ENCODE measurements around the gene TFF1.

GRCh38 chr21:42344631-42345030, 21.7 kb downstream of the TFF1 start:
- TF ChIP-seq SIN3A (IDR thresholded peaks at IDR 0.05; ENCODE audit: borderline replicate concordance, insufficient read depth, low read length) (no peak), POLR2AphosphoS5 (IDR thresholded peaks at IDR 0.05; ENCODE audit: low read depth, low read length) (no peak), REST (IDR thresholded peaks at IDR 0.05; ENCODE audit: insufficient read depth in 1 of 2, low read depth in 2 of 2, low read length in 2 of 2) (no peak)
